Kidney (tissue), 14 donors: ENCODE results near the gene TMEM266. TPM values are rescaled to one million over a fixed set of nuclear protein-coding genes. Genes with fewer than 3 reads are reported as not detected.

ENCODE experiments used
- DNase-seq, 5 donors: peaks; one replicate each; pipeline ENCODE4 v3.0.0-alpha.2; 2013 to 2020
- FAIRE-seq: peaks from 2 replicates; lab custom pipeline; 2012; peaks lifted over from hg19 to GRCh38; lab: Jason Lieb, UNC
- H3K27ac ChIP-seq, 2 donors: one replicate each; pipeline ENCODE4 v1.7.0; 2013; ENCODE audit warnings: low read depth in 2 of 2, low read length in 2 of 2, inconsistent platforms in 1 of 2
- H3K27me3 ChIP-seq: one replicate; pipeline ENCODE4 v1.7.1; 2013; ENCODE audit warnings: low read length, inconsistent platforms; ENCODE audit not compliant: control insufficient read depth, insufficient read depth
- H3K36me3 ChIP-seq, 3 donors: one replicate each; pipeline versions ENCODE4 v1.7.0 to v1.7.1; 2013; ENCODE audit warnings: low read length in 3 of 3, control low read depth in 1 of 3, inconsistent platforms in 1 of 3; ENCODE audit not compliant: insufficient read depth in 3 of 3, control insufficient read depth in 2 of 3
- H3K4me1 ChIP-seq, 3 donors: one replicate each; pipeline versions ENCODE4 v1.7.0 to v1.7.1; 2013; ENCODE audit warnings: low read length in 3 of 3, inconsistent platforms in 1 of 3, low read depth in 1 of 3; ENCODE audit not compliant: control insufficient read depth in 2 of 3, insufficient read depth in 2 of 3
- H3K4me3 ChIP-seq, 3 donors: one replicate each; pipeline versions ENCODE4 v1.7.0 to v1.8.1; 2013; ENCODE audit warnings: low read length in 3 of 3, control low read depth in 1 of 3, inconsistent platforms in 1 of 3
- H3K9ac ChIP-seq, 3 donors: one replicate each; pipeline versions ENCODE4 v1.7.0 to v1.7.1; 2013; ENCODE audit warnings: low read length in 3 of 3, control low read depth in 1 of 3, inconsistent platforms in 1 of 3
- H3K9me3 ChIP-seq, 3 donors: one replicate each; pipeline versions ENCODE4 v1.7.0 to v1.7.1; 2013; ENCODE audit warnings: low read length in 3 of 3, control low read depth in 1 of 3, inconsistent platforms in 1 of 3; ENCODE audit not compliant: control insufficient read depth in 2 of 3, insufficient read depth in 1 of 3
- intact Hi-C: fragments of 100-400 bp; cut with DNase I; formaldehyde crosslinking; loops from one replicate; pipeline ENCODE4 v1.11.1; 2022
- polyA plus RNA-seq: library from polyadenylated mRNA; stranded (reverse); fragments of 350-450 nt; fragmentation: Illumina TruSeq; extraction: RNeasy Lipid Tissue Mini Kit (QIAGEN cat#74804); gene quantifications from one replicate; pipeline ENCODE4 v1.2.3, GENCODE V29; 2014; ENCODE audit warnings: low read depth, low replicate concordance; ENCODE audit not compliant: insufficient read depth
- total RNA-seq: library from RNA; stranded (reverse); fragmentation: NEBNext Ultra II Directional; extraction: Animal tissue kit (Norgen Biotek cat#: 25700); gene quantifications from one replicate; pipeline ENCODE4 v1.2.1, GENCODE V29; 2021
- TF ChIP-seq, protein P1 (sequence below): IDR thresholded peaks from 3 replicates; pipeline ENCODE4 v1.5.1; 2012; ENCODE audit warnings: mild to moderate bottlenecking, moderate library complexity, borderline replicate concordance; ENCODE audit not compliant: insufficient read depth; ENCODE audit errors: extremely low read depth
- donor health status: control.
- donor health status: control.
- donor health status: control.
- donor health status: control.
- donor health status: control.
- donor health status: DM: yes; HTN: yes; CAD: no.
- donor health status: Normal renal cell carcinoma (clear cell type).

TMEM266 gene
- total and polyA plus RNA-seq, 2 donors from 2014 or later, result 0.72 to 3.1 TPM

- Histone ChIP-seq H3K27ac (no peak overlapping the region), H3K27me3 (no peaks in the 10 kb centered on the region), H3K4me3 (no peak overlapping the region), H3K4me1 (no peaks in the 10 kb centered on the region), H3K36me3 (no peaks in the 10 kb centered on the region), H3K9me3 (no peaks in the 10 kb centered on the region), H3K9ac (no peak overlapping the region)
- FAIRE-seq (no peak), DNase-seq (no peak)
- TF ChIP-seq, protein P1, sequence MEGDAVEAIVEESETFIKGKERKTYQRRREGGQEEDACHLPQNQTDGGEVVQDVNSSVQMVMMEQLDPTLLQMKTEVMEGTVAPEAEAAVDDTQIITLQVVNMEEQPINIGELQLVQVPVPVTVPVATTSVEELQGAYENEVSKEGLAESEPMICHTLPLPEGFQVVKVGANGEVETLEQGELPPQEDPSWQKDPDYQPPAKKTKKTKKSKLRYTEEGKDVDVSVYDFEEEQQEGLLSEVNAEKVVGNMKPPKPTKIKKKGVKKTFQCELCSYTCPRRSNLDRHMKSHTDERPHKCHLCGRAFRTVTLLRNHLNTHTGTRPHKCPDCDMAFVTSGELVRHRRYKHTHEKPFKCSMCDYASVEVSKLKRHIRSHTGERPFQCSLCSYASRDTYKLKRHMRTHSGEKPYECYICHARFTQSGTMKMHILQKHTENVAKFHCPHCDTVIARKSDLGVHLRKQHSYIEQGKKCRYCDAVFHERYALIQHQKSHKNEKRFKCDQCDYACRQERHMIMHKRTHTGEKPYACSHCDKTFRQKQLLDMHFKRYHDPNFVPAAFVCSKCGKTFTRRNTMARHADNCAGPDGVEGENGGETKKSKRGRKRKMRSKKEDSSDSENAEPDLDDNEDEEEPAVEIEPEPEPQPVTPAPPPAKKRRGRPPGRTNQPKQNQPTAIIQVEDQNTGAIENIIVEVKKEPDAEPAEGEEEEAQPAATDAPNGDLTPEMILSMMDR, result no peak
- intact Hi-C loops, result no loop called here
Measured at GRCh38 chr15:76174654-76175053, 114.9 kb downstream of the TMEM266 start.

- no peak overlapping the region for H3K4me3 ChIP-seq
- TF ChIP-seq, protein P1, result no peak
- H3K27me3 ChIP-seq, result no peaks in the 10 kb centered on the region
- H3K36me3 ChIP-seq, result no peaks in the 10 kb centered on the region
- H3K27ac ChIP-seq, result no peak overlapping the region
- intact Hi-C loops, result no loop called here
- no peaks in the 10 kb centered on the region for H3K4me1 ChIP-seq
- no peak overlapping the region for H3K9ac ChIP-seq
- H3K9me3 ChIP-seq, result no peaks in the 10 kb centered on the region
- FAIRE-seq (no peak), DNase-seq (no peak)
Measured at GRCh38 chr15:76175442-76175841, 115.7 kb downstream of the TMEM266 start.

DNA sequence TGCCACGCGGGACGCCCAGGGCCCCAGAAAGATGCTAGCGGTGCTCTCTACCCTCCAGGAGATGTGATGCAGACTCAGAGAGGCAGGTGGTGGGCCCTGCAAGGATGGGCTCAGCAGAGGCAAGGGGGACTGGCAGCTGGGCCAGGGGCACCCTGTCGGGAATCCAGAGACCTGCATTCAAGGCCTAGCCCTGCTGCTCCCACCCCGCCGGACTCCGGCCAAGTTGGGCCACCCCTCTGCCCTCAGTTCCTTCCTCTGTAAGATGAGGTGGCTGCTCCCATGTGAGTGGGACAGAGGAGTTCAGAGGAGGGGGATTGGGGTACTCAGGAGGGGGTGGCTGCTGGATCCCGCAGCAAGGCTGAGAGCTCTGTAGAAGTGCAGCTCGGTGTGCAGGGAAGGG is 116.3 kb downstream of the TMEM266 start:
- no peaks in the 10 kb centered on the region for H3K27me3 ChIP-seq
- no peaks in the 10 kb centered on the region for H3K9me3 ChIP-seq
- no peak overlapping the region for H3K27ac ChIP-seq
- H3K9ac ChIP-seq, result no peak overlapping the region
- FAIRE-seq (no peak), DNase-seq (no peak)
- H3K4me1 ChIP-seq, result no peaks in the 10 kb centered on the region
- H3K36me3 ChIP-seq, result no peaks in the 10 kb centered on the region
- no peak overlapping the region for H3K4me3 ChIP-seq
- TF ChIP-seq, protein P1, result no peak
- intact Hi-C loops, result no loop called here

DNA sequence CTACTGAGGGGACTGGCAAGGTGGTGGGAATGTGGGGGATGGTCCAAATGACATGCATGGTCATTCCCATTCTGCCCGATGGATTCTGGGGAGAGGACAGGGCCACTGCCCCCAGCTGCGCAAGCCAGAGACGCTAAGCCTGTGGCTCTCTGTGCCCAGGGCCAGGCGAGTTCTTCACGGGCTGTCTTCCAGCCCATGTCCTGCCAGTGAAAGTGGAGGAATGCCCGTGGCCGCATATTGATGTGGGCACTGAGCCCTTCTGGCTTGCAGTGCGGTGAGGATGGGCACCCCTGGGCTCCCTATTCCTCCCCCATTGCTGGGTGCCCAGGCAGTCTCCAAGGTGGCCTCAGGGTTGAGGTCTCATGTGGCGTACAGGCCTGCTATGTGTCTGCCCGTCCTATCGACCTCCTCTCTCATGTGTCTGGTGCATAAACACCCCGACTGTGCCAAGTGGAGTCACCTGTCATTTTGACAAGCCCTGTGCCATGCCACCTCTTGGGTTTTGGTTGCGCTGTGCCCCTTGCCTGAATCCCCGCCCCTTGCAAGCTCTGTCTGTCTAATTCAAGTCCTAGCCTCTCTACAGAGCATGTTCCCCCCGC is 116.8 kb downstream of the TMEM266 start:
- Histone ChIP-seq H3K36me3 (no peaks in the 10 kb centered on the region), H3K27ac (no peak overlapping the region), H3K9me3 (no peaks in the 10 kb centered on the region), H3K4me1 (no peaks in the 10 kb centered on the region), H3K9ac (no peak overlapping the region), H3K4me3 (no peak overlapping the region), H3K27me3 (no peaks in the 10 kb centered on the region)
- TF ChIP-seq, protein P1, result no peak
- no peak for DNase-seq
- FAIRE-seq, result no peak
- intact Hi-C loops, result no loop called here
